Karpas-422 (cell line): ENCODE measurements around the gene MKLN1. TPM values are rescaled to one million over a fixed set of nuclear protein-coding genes. Genes with fewer than 3 reads are reported as not detected.

Experiments used
- DNase-seq: peaks from one replicate; pipeline ENCODE4 v3.0.0-alpha.2; 2015
- H2AFZ ChIP-seq: fragments of 200-600 bp; sonication (generic); 2 replicates; pipeline ENCODE4 v1.6.1; 2014; ENCODE audit warnings: antibody characterized with exemption, low read length, mixed read lengths
- H3K27ac ChIP-seq: fragments of 200-600 bp; sonication (generic); 2 replicates; pipeline ENCODE4 v1.5.1; 2014; ENCODE audit warnings: mild to moderate bottlenecking, low read length, moderate library complexity
- H3K27me3 ChIP-seq: fragments of 200-600 bp; sonication (generic); 2 replicates; pipeline ENCODE4 v1.6.1; 2014; ENCODE audit warnings: low read length, mixed read lengths
- H3K36me3 ChIP-seq: fragments of 200-600 bp; sonication (generic); 2 replicates; pipeline ENCODE4 v1.6.1; 2014; ENCODE audit warnings: low read length, mixed read lengths; ENCODE audit not compliant: insufficient read depth
- H3K4me1 ChIP-seq: fragments of 200-600 bp; sonication (generic); 2 replicates; pipeline ENCODE4 v1.6.1; 2014; ENCODE audit warnings: mild to moderate bottlenecking, low read length, mixed read lengths
- H3K4me2 ChIP-seq: fragments of 200-600 bp; sonication (generic); 2 replicates; pipeline ENCODE4 v1.6.1; 2014; ENCODE audit warnings: low read length, low read depth, mild to moderate bottlenecking; ENCODE audit not compliant: poor library complexity, severe bottlenecking
- H3K4me3 ChIP-seq: fragments of 200-600 bp; sonication (generic); 2 replicates; pipeline ENCODE4 v1.5.1; 2014; ENCODE audit warnings: mild to moderate bottlenecking, antibody characterized with exemption, low read length, mixed read lengths
- H3K79me2 ChIP-seq: fragments of 200-600 bp; sonication (generic); 2 replicates; pipeline ENCODE4 v1.6.1; 2014; ENCODE audit warnings: mild to moderate bottlenecking, low read length, mixed read lengths
- H3K9ac ChIP-seq: fragments of 200-600 bp; sonication (generic); 2 replicates; pipeline ENCODE4 v1.6.0; 2014; ENCODE audit warnings: low read length
- H3K9me2 ChIP-seq: fragments of 200-600 bp; sonication (generic), shearing (Covaris generic); replicated peaks from 2 replicates; pipeline ENCODE4 v1.6.0; 2014; ENCODE audit warnings: mild to moderate bottlenecking, low read length, moderate library complexity; ENCODE audit not compliant: insufficient read depth
- H3K9me3 ChIP-seq: fragments of 300-700, 200-600 bp; sonication (generic); 2 replicates; pipeline ENCODE4 v1.6.1; 2014; ENCODE audit warnings: low read length, mixed read lengths
- H4K20me1 ChIP-seq: fragments of 200-600 bp; sonication (generic); 2 replicates; pipeline ENCODE4 v1.6.1; 2014; ENCODE audit warnings: mild to moderate bottlenecking, antibody characterized with exemption, low read length, low read depth; ENCODE audit not compliant: insufficient read depth
- total RNA-seq: library from RNA; depleted of rRNA; stranded (reverse); fragments of >200 nt; shearing (Covaris generic); gene quantifications from 2 replicates; pipeline ENCODE4 v1.2.3, GENCODE V29; 2014; ENCODE audit warnings: low replicate concordance

Gene MKLN1
- total RNA-seq, 1 experiment from 2014 or later = 70.8 TPM

DNA sequence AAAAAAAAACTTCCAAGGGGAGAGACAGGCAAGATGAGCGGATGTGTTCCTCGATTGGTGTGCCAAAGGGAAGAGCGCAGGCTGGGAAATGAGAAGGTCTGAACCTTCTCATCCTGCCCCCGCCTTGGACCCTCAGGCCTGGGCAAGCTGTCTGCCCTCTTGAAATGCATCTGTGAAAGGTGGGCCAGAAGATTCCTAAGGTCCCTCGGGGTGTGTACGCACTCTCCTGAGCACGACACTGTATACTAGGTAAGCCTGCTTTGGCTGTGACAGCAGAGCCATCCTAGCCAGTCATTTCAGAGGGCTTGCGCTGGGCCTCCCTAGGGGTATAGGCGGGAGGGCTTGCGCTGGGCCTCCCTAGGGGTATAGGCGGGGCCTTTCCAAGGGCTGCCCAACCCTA, 201.9 kb downstream of the MKLN1 start:
- Histone ChIP-seq H3K79me2 (no peaks in the 10 kb centered on the region), H3K27me3 (no peaks in the 10 kb centered on the region)

DNA sequence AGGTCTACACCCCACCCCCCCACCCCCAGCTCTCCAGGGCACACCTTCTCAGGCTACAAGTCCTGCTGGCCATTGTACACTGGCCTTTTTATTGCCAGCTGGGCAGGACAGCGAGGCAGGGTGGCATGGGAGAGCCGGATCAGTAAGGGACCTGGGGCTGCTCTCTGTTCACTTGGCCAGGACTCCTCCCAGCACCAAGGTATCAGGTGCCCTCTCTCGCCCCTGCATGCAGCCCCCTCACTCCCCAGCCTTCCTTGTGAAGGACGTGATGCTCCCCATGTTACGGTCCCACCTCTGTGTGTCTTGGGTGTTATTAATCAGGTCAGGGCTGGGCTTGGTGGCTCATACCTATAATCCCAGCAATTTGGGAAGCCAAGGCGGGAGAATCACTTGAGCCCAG, 202.5 kb downstream of the MKLN1 start:
- H3K27me3 ChIP-seq = no peaks in the 10 kb centered on the region
- H3K4me3 ChIP-seq = no peak overlapping the region
- H3K9ac ChIP-seq = no peak overlapping the region
- no peak overlapping the region for H2AFZ ChIP-seq
- H3K79me2 ChIP-seq = no peaks in the 10 kb centered on the region
- no peaks in the 10 kb centered on the region for H4K20me1 ChIP-seq
- no peak overlapping the region for H3K4me2 ChIP-seq
- DNase-seq = no peak
- H3K36me3 ChIP-seq = no peaks in the 10 kb centered on the region
- no peaks in the 10 kb centered on the region for H3K9me3 ChIP-seq
- H3K27ac ChIP-seq = no peak overlapping the region
- no peaks in the 10 kb centered on the region for H3K4me1 ChIP-seq
- H3K9me2 ChIP-seq = no peaks in the 10 kb centered on the region

More for the DNA sequence above, 201.9 kb downstream of the MKLN1 start:
- H3K9me2 ChIP-seq = no peaks in the 10 kb centered on the region
- H3K4me2 ChIP-seq = no peak overlapping the region
- no peak overlapping the region for H3K9ac ChIP-seq
- DNase-seq = no peak
- H3K36me3 ChIP-seq = no peaks in the 10 kb centered on the region
- no peak overlapping the region for H2AFZ ChIP-seq
- no peaks in the 10 kb centered on the region for H4K20me1 ChIP-seq
- H3K4me1 ChIP-seq = no peaks in the 10 kb centered on the region
- no peak overlapping the region for H3K4me3 ChIP-seq
- H3K27ac ChIP-seq = no peak overlapping the region
- H3K9me3 ChIP-seq = no peaks in the 10 kb centered on the region

DNA sequence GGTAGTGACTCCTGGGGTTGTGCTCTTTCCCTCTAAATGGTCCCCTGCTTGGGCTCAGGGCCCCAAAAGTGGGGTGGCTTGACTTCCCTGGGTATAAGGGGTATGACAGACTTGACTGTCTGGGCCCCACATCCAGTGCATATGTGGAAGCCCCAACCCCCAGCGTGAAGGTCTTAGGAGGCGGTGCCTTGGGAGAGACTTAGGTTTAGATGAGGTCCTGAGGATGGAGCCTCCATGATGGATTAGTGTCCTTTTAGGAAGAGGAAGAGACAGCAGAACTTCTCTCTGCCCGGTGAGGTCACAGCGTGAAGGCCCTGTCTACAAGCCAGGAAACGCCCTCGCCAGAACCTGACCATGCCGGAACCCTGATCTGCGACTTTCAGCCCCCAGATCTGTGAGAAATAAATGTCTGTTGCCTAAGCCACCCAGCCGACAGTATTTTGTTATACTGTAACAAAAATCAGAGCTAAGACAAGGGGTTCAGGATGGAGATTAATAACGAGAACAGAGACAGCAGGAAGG, 205.0 kb downstream of the MKLN1 start:
- H3K9me3 ChIP-seq = no peaks in the 10 kb centered on the region
- no peaks in the 10 kb centered on the region for H4K20me1 ChIP-seq
- no peaks in the 10 kb centered on the region for H3K9me2 ChIP-seq
- no peaks in the 10 kb centered on the region for H3K79me2 ChIP-seq
- no peak for DNase-seq
- H3K27me3 ChIP-seq = no peaks in the 10 kb centered on the region
- H3K4me2 ChIP-seq = no peak overlapping the region
- H3K4me3 ChIP-seq = no peak overlapping the region
- H2AFZ ChIP-seq = no peak overlapping the region
- peaks cover 1% of the 10 kb centered on the region for H3K4me1 ChIP-seq
- H3K27ac ChIP-seq = no peak overlapping the region
- no peaks in the 10 kb centered on the region for H3K36me3 ChIP-seq
- no peak overlapping the region for H3K9ac ChIP-seq

DNA sequence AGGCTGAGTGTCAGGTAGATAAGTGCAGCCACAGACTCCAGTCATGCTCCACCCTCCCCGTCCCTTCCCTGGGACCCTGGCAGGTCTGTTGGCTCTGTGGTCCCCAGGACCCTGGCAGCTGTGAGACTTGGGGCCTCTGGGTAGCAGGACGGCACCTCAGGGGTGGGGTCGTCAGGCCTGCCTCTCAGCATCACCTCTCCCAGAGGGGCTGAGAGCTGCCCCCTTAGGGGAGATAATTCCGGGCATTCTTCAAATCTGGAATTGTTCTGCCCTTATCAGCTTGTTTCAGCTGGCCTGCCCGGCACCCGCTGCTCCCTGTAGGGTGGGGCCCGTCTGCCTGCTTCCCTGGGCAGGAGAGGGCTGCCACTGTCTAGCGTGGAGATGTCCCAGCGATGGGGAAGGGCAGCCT, 205.5 kb downstream of the MKLN1 start:
- no peak overlapping the region for H3K27ac ChIP-seq
- H3K9ac ChIP-seq = no peak overlapping the region
- no peaks in the 10 kb centered on the region for H3K9me3 ChIP-seq
- no peak for DNase-seq
- peaks cover 3% of the 10 kb centered on the region for H3K4me1 ChIP-seq
- H3K79me2 ChIP-seq = no peaks in the 10 kb centered on the region
- no peaks in the 10 kb centered on the region for H3K27me3 ChIP-seq
- H3K9me2 ChIP-seq = no peaks in the 10 kb centered on the region
- H4K20me1 ChIP-seq = no peaks in the 10 kb centered on the region
- no peak overlapping the region for H3K4me3 ChIP-seq
- no peak overlapping the region for H3K4me2 ChIP-seq
- H3K36me3 ChIP-seq = no peaks in the 10 kb centered on the region
- H2AFZ ChIP-seq = no peak overlapping the region

DNA sequence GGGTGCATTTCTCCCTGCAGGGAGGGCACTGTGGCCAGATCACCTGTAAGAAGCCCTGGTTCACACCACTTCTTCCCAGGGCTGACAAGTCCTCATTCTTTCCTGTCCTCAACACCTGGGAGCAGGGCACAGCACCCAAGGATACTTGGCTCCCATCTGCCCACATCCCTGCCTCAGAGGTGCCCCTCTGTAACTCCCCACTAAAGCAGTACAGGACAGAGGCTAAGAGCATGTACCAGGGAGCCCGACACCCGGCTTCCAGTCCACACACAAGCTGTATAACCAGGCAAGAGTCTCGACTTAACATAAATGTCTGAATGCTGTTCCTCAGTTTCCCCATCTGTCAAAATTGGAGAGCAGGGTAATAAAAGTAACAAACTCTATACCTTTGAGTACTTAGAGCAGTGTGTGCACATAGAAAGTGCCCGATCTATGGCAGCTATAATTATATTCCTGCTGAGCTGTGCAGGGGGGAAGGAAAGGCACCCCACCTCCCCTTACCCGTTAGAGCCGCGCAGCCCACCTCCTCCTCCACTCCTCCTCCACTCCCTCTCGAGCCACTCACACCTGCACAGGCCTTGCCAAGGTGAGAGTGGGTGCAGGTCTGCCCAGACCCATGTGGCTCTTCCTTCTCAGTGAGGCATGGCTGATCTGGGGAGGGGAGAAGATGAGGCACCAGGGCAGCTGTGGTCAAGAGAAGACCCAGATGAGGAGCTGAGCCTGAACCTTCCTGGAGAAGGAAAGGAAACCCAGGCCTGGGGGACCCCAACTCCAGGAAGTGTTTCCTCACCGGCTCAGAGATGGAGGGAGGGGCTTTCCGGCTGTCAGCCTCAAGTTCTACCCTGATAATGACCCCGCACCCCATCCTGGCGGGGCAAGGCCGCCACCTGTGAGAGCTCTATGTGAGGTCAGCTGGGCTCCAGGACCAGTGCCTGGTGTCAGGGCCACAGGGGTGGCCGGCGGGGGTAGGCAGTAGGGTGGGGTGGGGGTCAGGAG, 206.2 kb downstream of the MKLN1 start:
- no peaks in the 10 kb centered on the region for H3K36me3 ChIP-seq
- peaks cover 3% of the 10 kb centered on the region for H3K4me1 ChIP-seq
- no peak overlapping the region for H3K4me3 ChIP-seq
- no peak overlapping the region for H3K9ac ChIP-seq
- H3K4me2 ChIP-seq = no peak overlapping the region
- no peaks in the 10 kb centered on the region for H4K20me1 ChIP-seq
- no peaks in the 10 kb centered on the region for H3K79me2 ChIP-seq
- H3K27me3 ChIP-seq = no peaks in the 10 kb centered on the region
- H3K9me3 ChIP-seq = no peaks in the 10 kb centered on the region
- H2AFZ ChIP-seq = no peak overlapping the region
- no peak for DNase-seq
- H3K27ac ChIP-seq = no peak overlapping the region
- H3K9me2 ChIP-seq = no peaks in the 10 kb centered on the region

DNA sequence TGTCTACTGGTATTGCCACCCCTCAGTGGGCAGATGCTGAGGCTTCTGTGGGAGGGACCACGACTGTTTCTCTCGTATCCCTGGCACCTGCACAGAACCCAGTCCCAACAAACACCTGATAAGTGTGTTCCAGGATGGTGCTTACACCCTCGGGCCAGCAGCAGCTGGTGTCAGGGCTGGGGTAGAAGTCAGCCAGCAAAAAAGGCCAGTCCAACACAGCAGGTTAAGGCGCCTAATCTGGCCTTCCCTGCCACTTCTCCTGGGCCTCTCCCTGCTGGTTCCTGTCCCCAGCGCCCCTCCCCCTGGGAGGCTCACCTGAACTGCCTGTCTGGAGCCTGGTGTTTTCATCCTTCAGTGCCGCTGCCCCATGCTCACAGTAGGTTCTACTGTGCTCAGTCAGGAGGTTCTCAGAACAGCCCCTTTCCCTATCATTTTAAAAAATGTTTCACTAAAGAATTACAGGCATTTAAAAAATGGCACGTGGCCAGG, 208.7 kb downstream of the MKLN1 start:
- Histone ChIP-seq H3K36me3 (no peaks in the 10 kb centered on the region), H3K4me1 (peaks cover 3% of the 10 kb centered on the region), H3K9ac (no peak overlapping the region), H3K79me2 (no peaks in the 10 kb centered on the region), H3K4me2 (no peak overlapping the region), H3K27me3 (no peaks in the 10 kb centered on the region), H4K20me1 (no peaks in the 10 kb centered on the region), H3K9me3 (no peaks in the 10 kb centered on the region), H3K4me3 (no peak overlapping the region), H3K27ac (no peak overlapping the region), H3K9me2 (no peaks in the 10 kb centered on the region), H2AFZ (no peak overlapping the region)
- DNase-seq = no peak

DNA sequence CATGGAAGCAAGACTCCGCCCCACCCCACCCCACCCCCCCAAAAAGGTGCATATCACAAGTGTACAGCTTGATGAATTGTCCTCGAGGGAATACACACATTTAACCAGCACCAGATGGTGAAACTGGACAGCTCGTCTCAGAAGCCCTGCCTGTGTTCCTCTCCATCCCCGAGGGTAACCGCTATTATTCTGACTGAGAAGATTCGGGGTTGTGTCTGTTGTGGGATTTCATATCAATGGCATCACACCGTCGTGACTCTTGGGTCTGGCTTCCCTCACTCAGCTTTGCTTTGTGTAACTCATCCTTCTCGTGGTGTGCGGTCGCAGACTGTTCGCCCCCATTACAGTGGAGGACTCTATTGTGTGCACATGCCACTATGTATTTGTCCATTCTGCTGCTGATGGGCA, 209.9 kb downstream of the MKLN1 start:
- Histone ChIP-seq H2AFZ (no peak overlapping the region), H3K4me2 (no peak overlapping the region), H3K9me2 (no peaks in the 10 kb centered on the region), H3K4me1 (peaks cover 3% of the 10 kb centered on the region), H3K9me3 (no peaks in the 10 kb centered on the region), H3K79me2 (no peaks in the 10 kb centered on the region), H3K27me3 (no peaks in the 10 kb centered on the region), H3K36me3 (no peaks in the 10 kb centered on the region), H3K4me3 (no peak overlapping the region), H3K9ac (no peak overlapping the region), H4K20me1 (no peaks in the 10 kb centered on the region), H3K27ac (no peak overlapping the region)
- peak; percentile 10 for DNase-seq

DNA sequence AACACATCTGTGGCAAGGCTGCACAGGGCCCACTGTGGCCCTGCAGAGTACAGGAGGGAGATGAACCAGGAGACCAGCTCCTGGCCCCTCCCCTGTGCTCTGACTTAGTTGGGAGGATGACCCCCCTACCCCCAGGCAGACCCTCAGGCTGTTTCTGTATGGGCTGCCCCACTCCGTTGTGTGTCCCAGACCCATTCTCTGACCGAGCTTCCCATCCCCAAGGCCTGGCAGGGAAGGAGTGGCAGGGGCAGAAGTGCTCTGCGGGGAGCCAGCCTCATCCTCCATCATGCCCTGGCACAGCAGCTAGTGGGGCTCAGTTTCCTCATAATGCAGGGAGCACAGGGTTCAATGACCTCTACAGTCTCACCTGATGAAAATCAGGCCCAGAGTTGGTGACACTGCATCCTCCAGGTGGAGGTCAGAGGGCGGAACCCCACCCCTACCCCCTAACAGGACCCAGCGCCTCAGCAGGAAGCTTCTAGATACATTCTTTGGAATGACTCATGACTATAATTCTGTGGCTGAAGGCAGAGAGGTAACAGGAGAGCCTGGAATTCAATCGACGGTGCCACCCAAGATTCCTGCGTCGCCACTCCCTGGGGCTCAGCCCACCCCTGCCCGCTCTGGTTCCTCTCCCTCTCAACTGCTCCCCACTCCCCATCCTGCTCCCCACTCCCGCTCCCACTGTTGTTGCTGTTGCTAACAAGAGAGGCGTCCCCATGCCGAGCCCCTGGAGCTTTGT, 210.6 kb downstream of the MKLN1 start:
- H2AFZ ChIP-seq = no peak overlapping the region
- H3K27me3 ChIP-seq = no peaks in the 10 kb centered on the region
- no peaks in the 10 kb centered on the region for H3K79me2 ChIP-seq
- H3K4me2 ChIP-seq = no peak overlapping the region
- H3K4me3 ChIP-seq = no peak overlapping the region
- no peak overlapping the region for H3K9ac ChIP-seq
- DNase-seq = peak; percentile 28
- no peaks in the 10 kb centered on the region for H3K9me2 ChIP-seq
- peaks cover 3% of the 10 kb centered on the region for H3K4me1 ChIP-seq
- no peaks in the 10 kb centered on the region for H3K9me3 ChIP-seq
- no peaks in the 10 kb centered on the region for H4K20me1 ChIP-seq
- no peak overlapping the region for H3K27ac ChIP-seq
- H3K36me3 ChIP-seq = no peaks in the 10 kb centered on the region
